GM18520 (cell line): ENCODE data around the gene KRCC1.

Experiments
- ATAC-seq: cut with Tn5 transposase; IDR thresholded peaks from one replicate; pipeline ENCODE4 v1.9.1; 2021; ENCODE audit not compliant: unreplicated experiment

The KRCC1 gene

GRCh38 chr2:88078643-88079172 is 23.1 kb upstream of the KRCC1 start:
- no peak for ATAC-seq

GRCh38 chr2:88077080-88077479 is 21.5 kb upstream of the KRCC1 start:
- no peak for ATAC-seq

GRCh38 chr2:88074854-88075292 is 19.3 kb upstream of the KRCC1 start:
- ATAC-seq = no peak

- ATAC-seq = no peak
Measured at GRCh38 chr2:88074150-88074549, 18.6 kb upstream of the KRCC1 start.

GRCh38 chr2:88071365-88071764 is 15.8 kb upstream of the KRCC1 start:
- ATAC-seq = no peak

- no peak for ATAC-seq
Measured at GRCh38 chr2:88070055-88070454, 14.5 kb upstream of the KRCC1 start.

- ATAC-seq = no peak
Measured at GRCh38 chr2:88069117-88069516, 13.5 kb upstream of the KRCC1 start.

GRCh38 chr2:88068044-88068443 is 12.5 kb upstream of the KRCC1 start:
- ATAC-seq = no peak

GRCh38 chr2:88067598-88067997 is 12.0 kb upstream of the KRCC1 start, which contains the start of gene SMYD1:
TSS of gene SMYD1 (plus strand) at chr2:88067825. CDS start at chr2:88067865, 40 bp downstream.
- no peak for ATAC-seq

GRCh38 chr2:88067189-88067588 is 11.6 kb upstream of the KRCC1 start:
- no peak for ATAC-seq

GRCh38 chr2:88066543-88066942 is 11.0 kb upstream of the KRCC1 start:
- no peak for ATAC-seq

- no peak for ATAC-seq
Measured at GRCh38 chr2:88061295-88061694, 5.7 kb upstream of the KRCC1 start.

- no peak for ATAC-seq
Measured at GRCh38 chr2:88060907-88061275, 5.3 kb upstream of the KRCC1 start.

- peak; percentile 26 for ATAC-seq
Measured at GRCh38 chr2:88059979-88060906, 4.7 kb upstream of the KRCC1 start.

GRCh38 chr2:88058191-88058590 is 2.6 kb upstream of the KRCC1 start:
- no peak for ATAC-seq

GRCh38 chr2:88057437-88057844 is 1.9 kb upstream of the KRCC1 start:
- no peak for ATAC-seq

- no peak for ATAC-seq
Measured at GRCh38 chr2:88054782-88055370, 707 bp downstream of the KRCC1 start.

- ATAC-seq = no peak
Measured at GRCh38 chr2:88053934-88054781, 1.4 kb downstream of the KRCC1 start.

GRCh38 chr2:88053296-88053695 is 2.3 kb downstream of the KRCC1 start:
- ATAC-seq = no peak

- no peak for ATAC-seq
Measured at GRCh38 chr2:88051792-88052191, 3.8 kb downstream of the KRCC1 start.

GRCh38 chr2:88049622-88050021 is 6.0 kb downstream of the KRCC1 start:
- ATAC-seq = no peak
